ENCODE data around the gene HIBCH. TPM values are rescaled to one million over a fixed set of nuclear protein-coding genes. Genes with fewer than 3 reads are reported as not detected.

HIBCH gene
- total RNA-seq (10 to 100 TPM; 15.5 to 19.8 (median 19.4) TPM), total RNA-seq (5.0 to 40.2 (median 13.2) reads per million in 29 experiments)
- total RNA-seq (2013) = 22.0 TPM

GRCh38 chr2:190319555-190320498, at the start of gene HIBCH:
TSS of gene HIBCH (minus strand) at chr2:190319826. CDS start at chr2:190319750, 76 bp downstream.
- Mint-ChIP-seq H3K27me3 (no peaks in the 10 kb centered on the region), H3K36me3 (no peaks in the 10 kb centered on the region), H3K4me3 (peak within 1 kb of the TSS; percentile 89 to 99 (median 95)), H3K4me1 (peaks cover 50 to 58% (median 56%) of the 10 kb centered on the region in 3 donors), H3K27ac (peak within 1 kb of the TSS; percentile 92 to 97), H3K9me3 (no peaks in the 10 kb centered on the region)
- H3K36me3 ChIP-seq (ENCODE audit: control insufficient read depth in 2 of 2, extremely low read depth in 1 of 2, insufficient read depth in 1 of 2, low read length in 1 of 2) = no peaks in the 10 kb centered on the region
- H3K27me3 ChIP-seq (replicated peaks in 1 of 2; ENCODE audit: control insufficient read depth in 2 of 2, extremely low read depth in 1 of 2, insufficient read depth in 2 of 2, low read length in 1 of 2) = peaks cover 0 to 3% of the 10 kb centered on the region in 2 experiments
- under 1% methylated on average over 46 of the region's 50 CpGs for WGBS (ENCODE audit: insufficient coverage)
- no peaks in the 10 kb centered on the region for H3K9me3 ChIP-seq
- ChIA-PET CTCF (interaction anchor here (0.6 to 2.5 kb wide), 13 partner anchors 11 to 747 kb away, joined by 3 to 7 read pairs (median 3); no protein-coding TSS in a partner anchor), POLR2A (interaction anchor here in 1 of 2 donors (1.2 kb wide), 1 partner anchor 9 kb away, joined by 3 read pairs; no protein-coding TSS in a partner anchor)
- peak within 1 kb of the TSS; percentile 91 for H3K27ac ChIP-seq (ENCODE audit: low read length)
- DNase-seq (peak; percentile 54 to 89 (median 70)), ATAC-seq (replicated peaks in 1 of 4) (peak; percentile 91 to 93 (median 92))
- H3K4me1 ChIP-seq (ENCODE audit: control insufficient read depth in 1 of 2, extremely low read depth in 1 of 2, insufficient read depth in 2 of 2, low read length in 2 of 2) = peaks cover 8 to 18% of the 10 kb centered on the region in 2 experiments
- peak within 1 kb of the TSS; percentile 88 to 90 for H3K4me3 ChIP-seq (ENCODE audit: control insufficient read depth in 1 of 2, extremely low read depth in 1 of 2, low read length in 1 of 2)

- WGBS (ENCODE audit: insufficient coverage) = 100% methylated on average over 1 of the region's 4 CpGs
- H3K4me3 Mint-ChIP-seq = no peak overlapping the region
These were observed 47.5 kb upstream of the HIBCH start for GRCh38 chr2:190367091-190367490.

GRCh38 chr2:190366248-190366753, 46.7 kb upstream of the HIBCH start:
- peaks cover 30% of the 10 kb centered on the region for H3K36me3 Mint-ChIP-seq
- no peak for DNase-seq
- 84% methylated on average over 9 of the region's 11 CpGs for WGBS (ENCODE audit: insufficient coverage)
- no peak overlapping the region for H3K4me3 Mint-ChIP-seq
- Histone ChIP-seq H3K27ac (ENCODE audit: low read length) (no peak overlapping the region), H3K9me3 (no peaks in the 10 kb centered on the region), H3K36me3 (ENCODE audit: control insufficient read depth in 2 of 2, extremely low read depth in 1 of 2, insufficient read depth in 1 of 2, low read length in 1 of 2) (peaks cover 0 to 13% of the 10 kb centered on the region in 2 donors), H3K4me3 (ENCODE audit: control insufficient read depth in 1 of 2, extremely low read depth in 1 of 2, low read length in 1 of 2) (no peak overlapping the region), H3K27me3 (replicated peaks in 1 of 2; ENCODE audit: control insufficient read depth in 2 of 2, extremely low read depth in 1 of 2, insufficient read depth in 2 of 2, low read length in 1 of 2) (no peaks in the 10 kb centered on the region), H3K4me1 (ENCODE audit: control insufficient read depth in 1 of 2, extremely low read depth in 1 of 2, insufficient read depth in 2 of 2, low read length in 2 of 2) (peaks cover 0 to 2% of the 10 kb centered on the region in 2 experiments)
- POLR2A ChIA-PET = no interaction called here
- CTCF ChIA-PET = interaction anchor here in 1 of 2 donors (0.5 kb wide), 1 partner anchor 12 kb away, joined by 3 read pairs; no protein-coding TSS in a partner anchor
- no peak for ATAC-seq (replicated peaks in 1 of 4)
- peaks cover 5 to 18% (median 7%) of the 10 kb centered on the region in 3 donors for H3K4me1 Mint-ChIP-seq
- no peak overlapping the region for H3K27ac Mint-ChIP-seq
- no peaks in the 10 kb centered on the region for H3K27me3 Mint-ChIP-seq
- H3K9me3 Mint-ChIP-seq = no peaks in the 10 kb centered on the region

More at GRCh38 chr2:190367091-190367490, 47.5 kb upstream of the HIBCH start:
- POLR2A ChIA-PET = no interaction called here
- no peaks in the 10 kb centered on the region for H3K27me3 ChIP-seq (replicated peaks in 1 of 2; ENCODE audit: control insufficient read depth in 2 of 2, extremely low read depth in 1 of 2, insufficient read depth in 2 of 2, low read length in 1 of 2)
- H3K9me3 ChIP-seq = no peaks in the 10 kb centered on the region
- no peaks in the 10 kb centered on the region for H3K9me3 Mint-ChIP-seq
- no peak overlapping the region for H3K27ac ChIP-seq (ENCODE audit: low read length)
- peaks cover 0 to 13% of the 10 kb centered on the region in 2 donors for H3K36me3 ChIP-seq (ENCODE audit: control insufficient read depth in 2 of 2, extremely low read depth in 1 of 2, insufficient read depth in 1 of 2, low read length in 1 of 2)
- no peaks in the 10 kb centered on the region for H3K27me3 Mint-ChIP-seq
- peaks cover 29% of the 10 kb centered on the region for H3K36me3 Mint-ChIP-seq
- ATAC-seq (replicated peaks in 1 of 4) (no peak), DNase-seq (no peak)
- H3K4me3 ChIP-seq (ENCODE audit: control insufficient read depth in 1 of 2, extremely low read depth in 1 of 2, low read length in 1 of 2) = no peak overlapping the region
- CTCF ChIA-PET = interaction anchor here (0.7 to 1.7 kb wide), 3 partner anchors 11 to 278 kb away, joined by 3 to 6 read pairs (median 5); no protein-coding TSS in a partner anchor
- no peaks in the 10 kb centered on the region for H3K4me1 ChIP-seq (ENCODE audit: control insufficient read depth in 1 of 2, extremely low read depth in 1 of 2, insufficient read depth in 2 of 2, low read length in 2 of 2)
- no peak overlapping the region for H3K27ac Mint-ChIP-seq
- peaks cover 2 to 13% (median 3%) of the 10 kb centered on the region in 3 donors for H3K4me1 Mint-ChIP-seq

- Histone ChIP-seq H3K27ac (ENCODE audit: low read length) (no peak overlapping the region), H3K9me3 (no peaks in the 10 kb centered on the region), H3K36me3 (ENCODE audit: control insufficient read depth in 2 of 2, extremely low read depth in 1 of 2, insufficient read depth in 1 of 2, low read length in 1 of 2) (peaks cover 0 to 13% of the 10 kb centered on the region in 2 donors), H3K27me3 (replicated peaks in 1 of 2; ENCODE audit: control insufficient read depth in 2 of 2, extremely low read depth in 1 of 2, insufficient read depth in 2 of 2, low read length in 1 of 2) (no peaks in the 10 kb centered on the region), H3K4me3 (ENCODE audit: control insufficient read depth in 1 of 2, extremely low read depth in 1 of 2, low read length in 1 of 2) (no peak overlapping the region), H3K4me1 (ENCODE audit: control insufficient read depth in 1 of 2, extremely low read depth in 1 of 2, insufficient read depth in 2 of 2, low read length in 2 of 2) (peaks cover 0 to 7% of the 10 kb centered on the region in 2 experiments)
- DNase-seq (peak in 1 of 35 experiments; percentile 10), ATAC-seq (replicated peaks in 1 of 4) (no peak)
- 98% methylated on average over 13 of the region's 19 CpGs for WGBS (ENCODE audit: insufficient coverage)
- Mint-ChIP-seq H3K27me3 (no peaks in the 10 kb centered on the region), H3K27ac (no peak overlapping the region), H3K4me1 (peaks cover 8 to 20% (median 12%) of the 10 kb centered on the region in 3 donors), H3K4me3 (no peak overlapping the region), H3K36me3 (peaks cover 25% of the 10 kb centered on the region), H3K9me3 (no peaks in the 10 kb centered on the region)
- ChIA-PET POLR2A (no interaction called here), CTCF (no interaction called here)
These were observed 46.0 kb upstream of the HIBCH start for GRCh38 chr2:190365499-190366204.

GRCh38 chr2:190362894-190363293, 43.3 kb upstream of the HIBCH start:
- Histone ChIP-seq H3K36me3 (ENCODE audit: control insufficient read depth in 2 of 2, extremely low read depth in 1 of 2, insufficient read depth in 1 of 2, low read length in 1 of 2) (peaks cover 0 to 4% of the 10 kb centered on the region in 2 donors), H3K4me3 (ENCODE audit: control insufficient read depth in 1 of 2, extremely low read depth in 1 of 2, low read length in 1 of 2) (no peak overlapping the region), H3K27me3 (replicated peaks in 1 of 2; ENCODE audit: control insufficient read depth in 2 of 2, extremely low read depth in 1 of 2, insufficient read depth in 2 of 2, low read length in 1 of 2) (no peaks in the 10 kb centered on the region), H3K27ac (ENCODE audit: low read length) (no peak overlapping the region), H3K9me3 (no peaks in the 10 kb centered on the region), H3K4me1 (ENCODE audit: control insufficient read depth in 1 of 2, extremely low read depth in 1 of 2, insufficient read depth in 2 of 2, low read length in 2 of 2) (peaks cover 6 to 16% of the 10 kb centered on the region in 2 experiments)
- ATAC-seq (replicated peaks in 1 of 4) = no peak
- Mint-ChIP-seq H3K27ac (no peak overlapping the region), H3K27me3 (no peaks in the 10 kb centered on the region), H3K4me3 (no peak overlapping the region), H3K4me1 (peaks cover 20 to 33% (median 31%) of the 10 kb centered on the region in 3 donors), H3K9me3 (no peaks in the 10 kb centered on the region), H3K36me3 (peaks cover 8% of the 10 kb centered on the region)
- POLR2A ChIA-PET = no interaction called here
- DNase-seq = no peak
- WGBS (ENCODE audit: insufficient coverage) = no CpG with 5 or more reads among the region's 1 CpG
- CTCF ChIA-PET = no interaction called here
